Naive B cell (primary cell): Measurements from ENCODE around the gene NBPF26. TPM values are rescaled to one million over a fixed set of nuclear protein-coding genes. Genes with fewer than 3 reads are reported as not detected.

ENCODE experiments used
- polyA plus RNA-seq, 6 donors: library from polyadenylated mRNA; unstranded; fragments of 300-500 nt; fragmentation: Illumina TruSeq; gene quantifications; one replicate each; pipeline ENCODE4 v1.2.3, GENCODE V29; 2021; ENCODE audit warnings: low read depth in 6 of 6

Gene NBPF26
- polyA plus RNA-seq, 6 donors from 2014 or later: 3.8 to 16.3 (median 5.6) TPM

Other genes starting within 250 kb of the NBPF26 start
- not detected for gene PPIAL4A, start 165.8 kb downstream of the NBPF26 start, polyA plus RNA-seq